Rectal smooth muscle tissue (tissue), 1 donor: Measurements from ENCODE around the gene HSPA12A.
"Not testable (repeated sequence)": the region's sequence is repeated elsewhere in the genome, so short reads cannot be mapped to it uniquely, and the experiment has no call there.

ENCODE experiments used
- H3K27ac ChIP-seq: one replicate; pipeline ENCODE4 v1.7.0; 2013; ENCODE audit warnings: low read depth, low read length, inconsistent platforms
- H3K27me3 ChIP-seq: one replicate; pipeline ENCODE4 v1.7.0; 2013; ENCODE audit warnings: low read length; ENCODE audit not compliant: control insufficient read depth, insufficient read depth
- H3K36me3 ChIP-seq: one replicate; pipeline ENCODE4 v1.7.0; 2013; ENCODE audit warnings: low read length; ENCODE audit not compliant: control insufficient read depth, insufficient read depth
- H3K4me1 ChIP-seq: one replicate; pipeline ENCODE4 v1.7.0; 2013; ENCODE audit warnings: low read length; ENCODE audit not compliant: control insufficient read depth, insufficient read depth
- H3K4me3 ChIP-seq: one replicate; pipeline ENCODE4 v1.7.0; 2013; ENCODE audit warnings: low read length
- H3K9ac ChIP-seq: one replicate; pipeline ENCODE4 v1.7.0; 2013; ENCODE audit warnings: low read length

HSPA12A gene

DNA sequence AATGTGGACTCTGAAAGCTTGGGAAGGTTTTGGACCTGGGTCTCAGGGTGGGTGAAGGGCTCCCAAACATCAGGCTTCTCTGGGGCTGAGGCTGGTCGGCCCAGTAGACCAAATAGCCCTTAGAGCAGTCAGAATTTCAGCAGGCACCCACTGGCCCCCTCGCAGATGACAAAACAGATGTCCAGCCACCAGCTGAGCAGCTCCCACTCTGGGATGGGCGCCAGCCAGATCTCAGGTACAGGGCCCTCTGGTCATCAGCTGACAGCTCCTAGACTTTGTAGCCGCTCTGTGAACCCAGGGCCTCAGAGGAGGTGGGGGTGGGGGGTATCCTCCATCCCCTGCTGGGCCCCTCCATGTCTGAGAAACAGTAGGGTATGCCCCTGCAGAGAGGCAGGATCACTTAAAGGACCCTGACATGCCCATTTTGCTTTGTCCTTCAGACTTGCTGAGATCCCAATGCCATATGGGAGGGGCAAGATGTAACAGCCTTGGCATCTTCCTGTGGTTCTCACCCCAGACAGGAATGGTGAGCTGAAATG is 26.5 kb downstream of the HSPA12A start:
- no peak overlapping the region for H3K27ac ChIP-seq
- no peaks in the 10 kb centered on the region for H3K4me1 ChIP-seq
- no peak overlapping the region for H3K9ac ChIP-seq
- H3K27me3 ChIP-seq = no peaks in the 10 kb centered on the region
- no peaks in the 10 kb centered on the region for H3K36me3 ChIP-seq
- H3K4me3 ChIP-seq = no peak overlapping the region

GRCh38 chr10:116715341-116715740 is 27.0 kb downstream of the HSPA12A start:
- no peak overlapping the region for H3K4me3 ChIP-seq
- no peaks in the 10 kb centered on the region for H3K4me1 ChIP-seq
- no peak overlapping the region for H3K9ac ChIP-seq
- H3K36me3 ChIP-seq = no peaks in the 10 kb centered on the region
- H3K27ac ChIP-seq = no peak overlapping the region
- H3K27me3 ChIP-seq = no peaks in the 10 kb centered on the region

DNA sequence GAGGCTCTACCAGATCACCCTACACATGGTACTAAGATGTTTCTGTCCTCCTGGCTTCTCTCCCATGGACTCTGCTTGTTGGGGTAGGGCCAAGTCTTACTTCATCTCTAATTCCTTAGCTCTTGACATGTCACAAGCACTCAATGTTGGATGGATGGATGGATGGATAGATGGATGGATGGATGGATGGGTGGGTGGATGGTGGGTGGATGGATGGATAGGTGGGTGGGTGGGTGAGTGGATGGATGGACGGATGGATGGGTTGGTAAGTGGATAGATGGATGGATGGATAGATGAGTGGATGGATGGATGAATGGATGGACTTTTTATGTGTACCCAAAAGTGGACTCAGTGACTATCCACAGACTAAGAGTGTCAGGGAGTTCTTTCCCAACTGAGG is 28.5 kb downstream of the HSPA12A start:
- H3K4me1 ChIP-seq = no peaks in the 10 kb centered on the region
- H3K9ac ChIP-seq = no peak overlapping the region
- H3K36me3 ChIP-seq = no peaks in the 10 kb centered on the region
- no peaks in the 10 kb centered on the region for H3K27me3 ChIP-seq
- no peak overlapping the region for H3K4me3 ChIP-seq
- no peak overlapping the region for H3K27ac ChIP-seq

- Histone ChIP-seq H3K4me3 (no peak overlapping the region), H3K36me3 (no peaks in the 10 kb centered on the region), H3K27me3 (no peaks in the 10 kb centered on the region), H3K9ac (no peak overlapping the region), H3K27ac (no peak overlapping the region), H3K4me1 (no peaks in the 10 kb centered on the region)
Observed at GRCh38 chr10:116712989-116713543, 29.3 kb downstream of the HSPA12A start.

DNA sequence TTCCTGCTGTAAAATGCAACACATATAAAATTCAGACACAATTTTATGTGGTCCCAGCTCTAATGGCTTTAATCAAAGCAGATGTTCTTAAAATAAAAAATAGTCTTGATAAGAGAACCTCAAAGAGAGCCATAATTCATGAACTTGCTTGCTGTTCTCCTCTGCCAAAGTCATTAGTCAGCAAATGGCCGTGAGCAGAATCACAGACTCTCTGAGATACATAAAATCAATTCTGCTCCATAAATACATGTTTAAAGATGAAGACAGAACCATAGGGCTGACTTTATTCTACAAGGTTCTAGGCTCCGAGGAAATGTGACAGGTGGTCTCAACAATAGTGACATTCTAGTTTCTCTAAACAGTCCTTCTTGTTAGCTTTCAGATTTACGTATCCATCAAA is 29.8 kb downstream of the HSPA12A start:
- H3K27ac ChIP-seq = no peak overlapping the region
- H3K9ac ChIP-seq = no peak overlapping the region
- no peaks in the 10 kb centered on the region for H3K27me3 ChIP-seq
- no peaks in the 10 kb centered on the region for H3K4me1 ChIP-seq
- no peaks in the 10 kb centered on the region for H3K36me3 ChIP-seq
- H3K4me3 ChIP-seq = no peak overlapping the region

GRCh38 chr10:116711803-116712202 is 30.6 kb downstream of the HSPA12A start:
- H3K27ac ChIP-seq, H3K4me3 ChIP-seq, H3K36me3 ChIP-seq, H3K27me3 ChIP-seq, H3K9ac ChIP-seq, H3K4me1 ChIP-seq: not testable (repeated sequence)

DNA sequence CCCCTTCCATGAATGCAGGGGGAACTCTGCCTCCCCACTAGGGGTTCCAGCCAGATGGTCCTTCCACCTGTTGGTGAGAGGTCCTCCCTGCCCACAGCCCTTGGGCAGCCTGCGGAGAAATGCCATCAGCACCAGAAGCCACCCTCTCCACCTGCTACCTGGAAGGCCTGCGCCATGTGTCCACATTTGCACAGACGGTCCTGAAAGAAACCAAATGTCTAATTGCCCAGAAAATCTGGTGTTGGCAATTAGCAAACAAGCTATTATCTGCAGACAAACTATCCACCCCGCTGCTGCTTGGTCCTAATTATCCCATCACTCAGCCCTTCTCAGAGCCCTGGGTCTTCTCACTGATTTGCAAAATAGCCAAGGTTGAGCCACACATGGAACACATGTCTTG is 32.3 kb downstream of the HSPA12A start:
- H3K4me1 ChIP-seq = no peaks in the 10 kb centered on the region
- H3K36me3 ChIP-seq = no peaks in the 10 kb centered on the region
- H3K4me3 ChIP-seq = no peak overlapping the region
- H3K27ac ChIP-seq = no peak overlapping the region
- H3K27me3 ChIP-seq = no peaks in the 10 kb centered on the region
- no peak overlapping the region for H3K9ac ChIP-seq

DNA sequence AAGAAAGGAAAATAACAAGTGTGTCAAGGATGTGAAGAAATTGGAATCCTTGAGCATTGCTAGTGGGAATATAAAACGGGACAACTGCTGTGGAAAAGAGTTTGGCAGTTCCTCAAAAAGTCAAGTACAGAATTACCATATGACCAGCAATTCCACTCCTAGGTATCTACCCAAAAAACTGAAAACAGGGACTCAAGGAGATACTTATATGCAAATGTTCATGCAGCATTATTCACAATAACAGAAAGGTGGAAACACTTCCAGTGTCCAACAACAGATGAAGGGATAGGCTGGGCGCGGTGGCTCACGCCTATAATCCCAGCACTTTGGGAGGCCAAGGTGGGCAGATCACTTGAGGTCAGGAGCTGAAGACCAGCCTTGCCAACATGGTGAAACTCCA is 33.5 kb downstream of the HSPA12A start:
- Histone ChIP-seq H3K27ac (no peak overlapping the region), H3K27me3 (no peaks in the 10 kb centered on the region), H3K4me1 (no peaks in the 10 kb centered on the region), H3K9ac (no peak overlapping the region), H3K36me3 (no peaks in the 10 kb centered on the region), H3K4me3 (no peak overlapping the region)

- Histone ChIP-seq H3K27ac (no peak overlapping the region), H3K9ac (no peak overlapping the region), H3K36me3 (no peaks in the 10 kb centered on the region), H3K4me3 (no peak overlapping the region), H3K4me1 (no peaks in the 10 kb centered on the region), H3K27me3 (no peaks in the 10 kb centered on the region)
Observed at GRCh38 chr10:116708391-116708821, 34.0 kb downstream of the HSPA12A start.

- Histone ChIP-seq H3K27me3 (no peaks in the 10 kb centered on the region), H3K27ac (no peak overlapping the region), H3K4me1 (no peaks in the 10 kb centered on the region), H3K36me3 (no peaks in the 10 kb centered on the region), H3K9ac (no peak overlapping the region), H3K4me3 (no peak overlapping the region)
Observed at GRCh38 chr10:116707981-116708380, 34.4 kb downstream of the HSPA12A start.

- no peak overlapping the region for H3K9ac ChIP-seq
- H3K36me3 ChIP-seq = no peaks in the 10 kb centered on the region
- H3K27me3 ChIP-seq = no peaks in the 10 kb centered on the region
- no peak overlapping the region for H3K27ac ChIP-seq
- no peaks in the 10 kb centered on the region for H3K4me1 ChIP-seq
- H3K4me3 ChIP-seq = no peak overlapping the region
Observed at GRCh38 chr10:116706281-116706680, 36.1 kb downstream of the HSPA12A start.

DNA sequence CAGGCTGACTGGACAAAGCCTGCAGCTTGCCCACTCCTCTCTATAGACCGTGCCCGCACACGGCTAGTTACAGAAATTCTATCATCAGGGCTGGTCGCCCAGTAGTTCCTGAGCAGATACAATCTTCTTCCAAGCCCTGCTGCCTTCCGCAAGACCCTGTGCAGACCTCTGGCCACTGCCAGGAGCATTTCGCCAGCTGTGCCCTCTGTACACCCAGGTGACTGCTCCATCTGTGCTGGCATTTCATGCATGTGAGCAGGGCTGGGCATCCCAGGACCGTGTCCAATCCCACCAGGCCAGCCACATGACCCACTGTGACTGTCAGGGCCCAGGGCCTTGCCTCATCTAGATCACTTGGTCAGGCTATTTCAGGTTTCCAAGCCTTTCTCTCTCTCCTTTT is 36.9 kb downstream of the HSPA12A start:
- no peak overlapping the region for H3K27ac ChIP-seq
- H3K27me3 ChIP-seq = no peaks in the 10 kb centered on the region
- H3K4me1 ChIP-seq = no peaks in the 10 kb centered on the region
- no peak overlapping the region for H3K4me3 ChIP-seq
- H3K36me3 ChIP-seq = no peaks in the 10 kb centered on the region
- H3K9ac ChIP-seq = no peak overlapping the region

DNA sequence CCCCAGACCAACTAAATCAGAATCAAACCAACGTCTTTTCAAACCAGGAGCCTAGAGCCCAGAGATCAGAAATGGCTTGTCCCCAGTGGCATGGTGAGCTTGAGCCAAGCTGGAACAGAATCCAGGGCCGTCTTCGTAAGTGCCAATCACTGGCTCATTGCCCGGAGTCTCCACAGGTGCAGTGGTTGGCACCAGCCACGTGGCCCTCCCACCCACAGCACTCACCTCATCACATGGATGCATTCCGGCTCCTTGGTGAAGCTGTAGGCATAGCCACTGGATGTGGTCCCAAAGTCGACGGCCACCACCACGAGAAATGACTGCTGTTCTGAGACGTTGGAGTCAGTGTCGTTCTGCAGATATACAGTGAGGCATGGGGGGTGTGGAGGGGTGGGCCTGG is 37.4 kb downstream of the HSPA12A start:
- H3K27ac ChIP-seq = no peak overlapping the region
- H3K27me3 ChIP-seq = no peaks in the 10 kb centered on the region

More for the DNA sequence above, 37.4 kb downstream of the HSPA12A start:
- Histone ChIP-seq H3K4me3 (no peak overlapping the region), H3K36me3 (no peaks in the 10 kb centered on the region), H3K9ac (no peak overlapping the region), H3K4me1 (no peaks in the 10 kb centered on the region)
